Activated effector memory CD4-positive, alpha-beta T cell treated with anti-CD3 and anti-CD28 coated beads, Interleukin-2, amount 50 U/mL, for 16 hours (primary cell): ENCODE measurements around the gene PRSS38.
"Not testable (repeated sequence)": the region's sequence is repeated elsewhere in the genome, so short reads cannot be mapped to it uniquely, and the experiment has no call there.

Experiments used
- DNase-seq: peaks from one replicate; pipeline ENCODE4 v3.0.0-alpha.2; 2020

The PRSS38 gene

GRCh38 chr1:227846265-227846858, 30.9 kb downstream of the PRSS38 start:
- DNase-seq, result no peak

GRCh38 chr1:227847046-227847445, 31.6 kb downstream of the PRSS38 start:
- DNase-seq, result not testable (repeated sequence)

- DNase-seq, result no peak
Observed at GRCh38 chr1:227848430-227848932, 33.0 kb downstream of the PRSS38 start.

GRCh38 chr1:227849251-227849650, 33.8 kb downstream of the PRSS38 start:
- DNase-seq, result no peak

GRCh38 chr1:227854189-227854588, 38.7 kb downstream of the PRSS38 start:
- DNase-seq, result no peak

- DNase-seq, result no peak
Observed at GRCh38 chr1:227855687-227856086, 40.2 kb downstream of the PRSS38 start.

- DNase-seq, result no peak
Observed at GRCh38 chr1:227856147-227856858, 40.8 kb downstream of the PRSS38 start.

- no peak for DNase-seq
Observed at GRCh38 chr1:227864882-227865281, 49.4 kb downstream of the PRSS38 start.

- DNase-seq, result no peak
Observed at GRCh38 chr1:227869279-227869842, 53.9 kb downstream of the PRSS38 start.

- no peak for DNase-seq
Observed at GRCh38 chr1:227869851-227870305, 54.4 kb downstream of the PRSS38 start.

GRCh38 chr1:227870366-227870765, 54.9 kb downstream of the PRSS38 start:
- no peak for DNase-seq

GRCh38 chr1:227871892-227872291, 56.4 kb downstream of the PRSS38 start:
- DNase-seq, result not testable (repeated sequence)

GRCh38 chr1:227877810-227878209, 62.3 kb downstream of the PRSS38 start:
- not testable (repeated sequence) for DNase-seq

- DNase-seq, result peak; percentile 49
Observed at GRCh38 chr1:227880342-227880924, 65.0 kb downstream of the PRSS38 start.

GRCh38 chr1:227883073-227883520, 67.6 kb downstream of the PRSS38 start:
- DNase-seq, result peak; percentile 55

- no peak for DNase-seq
Observed at GRCh38 chr1:227883641-227884301, 68.3 kb downstream of the PRSS38 start.

- DNase-seq, result peak; percentile 59
Observed at GRCh38 chr1:227884370-227885134, 69.1 kb downstream of the PRSS38 start.

GRCh38 chr1:227885135-227885647, 69.7 kb downstream of the PRSS38 start:
- peak; percentile 70 for DNase-seq

GRCh38 chr1:227885648-227886502, 70.4 kb downstream of the PRSS38 start:
- DNase-seq, result peak; percentile 70

GRCh38 chr1:227886503-227886961, 71.1 kb downstream of the PRSS38 start:
- no peak for DNase-seq
